A549 (cell line): ENCODE measurements around the gene FOXM1.

Experiments used
- CTCF ChIP-seq: fragments of >200 bp; sonication (Bioruptor Twin); formaldehyde crosslinking; IDR thresholded peaks from 3 replicates; pipeline ENCODE4 v1.5.1; 2016
- MAX ChIP-seq: IDR thresholded peaks from 2 replicates; pipeline ENCODE4 v1.6.1; 2012
- POLR2A ChIP-seq: IDR thresholded peaks from 2 replicates; pipeline ENCODE4 v1.6.1; 2012; ENCODE audit warnings: mild to moderate bottlenecking, low read length

GRCh38 chr12:2900642-2901041, 23.7 kb upstream of the FOXM1 start:
- TF ChIP-seq CTCF (no peak), POLR2A (no peak), MAX (no peak)
